Measurements from ENCODE around the gene ZHX3.

ZHX3 gene

DNA sequence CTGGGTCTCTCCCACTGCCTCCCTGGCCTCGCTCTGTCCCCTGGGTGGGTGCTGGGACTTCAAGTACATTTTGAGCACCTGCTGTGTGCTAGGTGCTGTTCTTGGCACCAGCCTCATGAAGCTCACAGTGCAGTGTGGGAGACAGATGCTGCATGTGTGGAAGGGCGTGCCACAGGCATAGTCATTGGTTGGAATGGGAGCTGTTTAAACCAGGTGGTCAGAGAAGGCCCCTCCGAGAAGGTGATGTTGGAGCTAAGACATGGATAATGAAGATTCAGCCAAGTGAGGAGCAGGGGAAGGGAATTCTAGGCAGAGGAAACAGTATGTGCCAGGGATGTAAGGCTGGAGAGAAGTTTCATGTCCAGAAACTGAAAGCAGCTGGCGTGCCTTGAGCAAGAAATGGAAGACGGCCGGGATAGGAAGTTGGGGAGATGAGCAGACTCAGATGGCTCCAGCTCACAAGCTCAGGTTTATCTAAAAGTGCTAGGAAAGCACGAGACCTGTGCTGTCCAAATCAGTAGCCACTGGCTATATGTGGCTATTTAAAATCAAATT, 33.0 kb upstream of the ZHX3 start:
- Histone ChIP-seq H3K4me3 (ENCODE audit: low read depth, low read length) (no peak overlapping the region), H3K36me3 (replicated peaks) (no peaks in the 10 kb centered on the region), H3K27ac (no peak overlapping the region), H3K27me3 (replicated peaks) (no peaks in the 10 kb centered on the region)
- in situ Hi-C loops (cut with HindIII; ENCODE audit: low pct_ligation_motif_present, low sequenced_read_pairs) = no loop called here
- TF ChIP-seq, protein P1, sequence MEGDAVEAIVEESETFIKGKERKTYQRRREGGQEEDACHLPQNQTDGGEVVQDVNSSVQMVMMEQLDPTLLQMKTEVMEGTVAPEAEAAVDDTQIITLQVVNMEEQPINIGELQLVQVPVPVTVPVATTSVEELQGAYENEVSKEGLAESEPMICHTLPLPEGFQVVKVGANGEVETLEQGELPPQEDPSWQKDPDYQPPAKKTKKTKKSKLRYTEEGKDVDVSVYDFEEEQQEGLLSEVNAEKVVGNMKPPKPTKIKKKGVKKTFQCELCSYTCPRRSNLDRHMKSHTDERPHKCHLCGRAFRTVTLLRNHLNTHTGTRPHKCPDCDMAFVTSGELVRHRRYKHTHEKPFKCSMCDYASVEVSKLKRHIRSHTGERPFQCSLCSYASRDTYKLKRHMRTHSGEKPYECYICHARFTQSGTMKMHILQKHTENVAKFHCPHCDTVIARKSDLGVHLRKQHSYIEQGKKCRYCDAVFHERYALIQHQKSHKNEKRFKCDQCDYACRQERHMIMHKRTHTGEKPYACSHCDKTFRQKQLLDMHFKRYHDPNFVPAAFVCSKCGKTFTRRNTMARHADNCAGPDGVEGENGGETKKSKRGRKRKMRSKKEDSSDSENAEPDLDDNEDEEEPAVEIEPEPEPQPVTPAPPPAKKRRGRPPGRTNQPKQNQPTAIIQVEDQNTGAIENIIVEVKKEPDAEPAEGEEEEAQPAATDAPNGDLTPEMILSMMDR (IDR thresholded peaks at IDR 0.05; ENCODE audit: low read depth, low read length, missing control alignments) = no peak
- no peak for DNase-seq

DNA sequence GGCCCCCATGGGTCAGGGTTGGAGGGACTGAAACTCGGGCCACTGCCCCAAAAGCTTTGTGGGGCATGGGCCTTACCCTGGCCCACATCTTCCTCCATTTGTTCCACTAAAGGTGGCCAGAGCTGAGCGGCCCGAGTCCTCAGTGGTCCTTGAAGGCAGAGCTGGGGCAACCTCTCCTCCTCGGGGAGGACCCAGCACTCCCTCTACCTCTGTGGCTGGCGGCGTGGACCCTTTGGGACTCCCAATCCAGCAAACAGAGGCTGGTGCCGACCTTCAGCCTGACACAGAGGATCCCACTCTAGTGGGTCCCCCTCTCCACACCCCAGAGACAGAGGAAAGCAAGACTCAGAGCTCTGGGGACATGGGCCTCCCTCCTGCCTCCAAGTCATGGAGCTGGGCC, 32.4 kb upstream of the ZHX3 start:
- in situ Hi-C loops (cut with HindIII; ENCODE audit: low pct_ligation_motif_present, low sequenced_read_pairs) = no loop called here
- Histone ChIP-seq H3K4me3 (ENCODE audit: low read depth, low read length) (no peak overlapping the region), H3K36me3 (replicated peaks) (no peaks in the 10 kb centered on the region), H3K27ac (no peak overlapping the region), H3K27me3 (replicated peaks) (no peaks in the 10 kb centered on the region)
- no peak for DNase-seq
- TF ChIP-seq, protein P1 (IDR thresholded peaks at IDR 0.05; ENCODE audit: low read depth, low read length, missing control alignments) = no peak

DNA sequence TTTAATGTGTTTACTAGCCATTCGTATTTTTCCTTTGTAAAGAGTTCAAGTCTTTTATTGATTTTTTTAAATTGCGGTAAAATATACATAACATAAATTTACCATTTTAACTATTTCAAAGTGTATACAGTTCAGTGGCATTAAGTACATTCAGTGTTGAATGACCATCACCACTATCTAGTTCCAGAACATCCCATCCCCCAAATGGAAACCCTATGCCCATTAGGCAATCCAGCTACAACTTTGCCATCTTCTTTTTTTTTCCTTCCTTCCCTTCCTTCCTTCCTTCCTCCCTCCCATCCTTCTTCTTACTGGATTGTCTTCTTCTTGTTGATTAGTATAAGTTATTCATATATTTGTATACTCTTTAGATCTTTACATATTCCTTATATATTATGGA, 31.7 kb upstream of the ZHX3 start:
- no peaks in the 10 kb centered on the region for H3K36me3 ChIP-seq (replicated peaks)
- TF ChIP-seq, protein P1 (IDR thresholded peaks at IDR 0.05; ENCODE audit: low read depth, low read length, missing control alignments) = no peak
- in situ Hi-C loops (cut with HindIII; ENCODE audit: low pct_ligation_motif_present, low sequenced_read_pairs) = no loop called here

GRCh38 chr20:41348430-41349172, 31.1 kb upstream of the ZHX3 start:
- TF ChIP-seq, protein P1 (IDR thresholded peaks at IDR 0.05; ENCODE audit: low read depth, low read length, missing control alignments) = no peak
- H3K27me3 ChIP-seq (replicated peaks) = no peaks in the 10 kb centered on the region
- in situ Hi-C loops (cut with HindIII; ENCODE audit: low pct_ligation_motif_present, low sequenced_read_pairs) = no loop called here
- no peaks in the 10 kb centered on the region for H3K36me3 ChIP-seq (replicated peaks)
- no peak overlapping the region for H3K27ac ChIP-seq
- DNase-seq = no peak
- H3K4me3 ChIP-seq (ENCODE audit: low read depth, low read length) = no peak overlapping the region

More for the DNA sequence above, 31.7 kb upstream of the ZHX3 start:
- DNase-seq = no peak
- H3K27me3 ChIP-seq (replicated peaks) = no peaks in the 10 kb centered on the region
- no peak overlapping the region for H3K4me3 ChIP-seq (ENCODE audit: low read depth, low read length)
- no peak overlapping the region for H3K27ac ChIP-seq

DNA sequence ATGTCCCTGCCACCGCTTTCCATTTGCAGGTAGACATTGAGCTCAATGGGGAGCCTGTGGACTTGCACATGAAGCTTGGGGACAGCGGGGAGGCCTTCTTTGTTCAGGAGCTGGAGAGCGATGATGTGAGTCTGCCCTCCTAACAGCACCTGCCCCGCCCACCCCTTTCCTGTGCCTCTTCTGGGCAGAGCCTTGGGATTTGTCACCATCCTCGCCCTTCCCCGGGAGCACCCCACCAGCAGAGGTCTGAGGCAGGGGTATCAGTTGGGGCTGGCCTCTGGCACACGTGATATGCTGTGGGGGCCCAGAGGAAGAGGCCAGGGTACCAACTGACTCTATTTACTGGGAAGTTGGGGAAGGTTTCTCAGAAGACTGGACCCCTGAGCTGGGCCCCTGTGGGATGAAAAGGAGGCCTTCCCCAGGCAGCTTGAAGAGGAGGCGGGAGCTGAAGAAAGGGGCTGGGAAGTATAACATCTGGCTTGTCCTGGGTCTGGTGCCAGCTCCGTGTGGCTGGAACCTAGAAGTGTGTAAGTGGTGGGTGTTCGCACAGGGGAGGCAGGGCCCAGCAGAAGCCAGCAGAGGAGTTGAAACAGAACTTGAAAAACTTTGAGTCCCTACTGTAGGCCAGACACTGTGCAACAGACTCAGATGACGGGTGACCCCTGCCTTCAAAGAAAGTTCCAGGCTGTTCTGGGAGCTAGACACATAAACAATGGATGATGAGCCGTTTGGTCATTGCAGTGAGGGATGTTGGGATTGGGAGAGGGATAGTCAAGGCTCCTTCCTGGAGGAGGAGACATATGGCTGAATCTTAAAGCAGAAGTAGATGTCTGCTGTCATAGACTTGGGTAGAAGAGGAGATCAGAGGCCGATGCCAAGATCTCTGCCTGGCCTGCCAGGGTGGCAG, 30.2 kb upstream of the ZHX3 start:
- Histone ChIP-seq H3K27me3 (replicated peaks) (no peaks in the 10 kb centered on the region), H3K4me3 (ENCODE audit: low read depth, low read length) (no peak overlapping the region), H3K36me3 (replicated peaks) (no peaks in the 10 kb centered on the region), H3K27ac (no peak overlapping the region)
- in situ Hi-C loops (cut with HindIII; ENCODE audit: low pct_ligation_motif_present, low sequenced_read_pairs) = no loop called here
- TF ChIP-seq, protein P1 (IDR thresholded peaks at IDR 0.05; ENCODE audit: low read depth, low read length, missing control alignments) = no peak
- no peak for DNase-seq

Measured in brain microvascular endothelial cell (primary cell).